Aortic smooth muscle cell (primary cell): Measurements from ENCODE around the gene SCN9A. TPM values are rescaled to one million over a fixed set of nuclear protein-coding genes. Genes with fewer than 3 reads are reported as not detected.

Experiments used
- total RNA-seq: library from RNA; depleted of rRNA; stranded (reverse); fragments of >200 nt; gene quantifications from 2 replicates; pipeline ENCODE4 v1.2.3, GENCODE V29; 2014

The SCN9A gene
- 0.40 and 0.56 TPM in 2 replicates for total RNA-seq

GRCh38 chr2:166375736-166376487 is at the start of gene SCN9A:
Gene SCN9A (minus strand): TSS chr2:166375944. CDS start chr2:166311756, 64,188 bp downstream.

Other genes starting within 250 kb of the SCN9A start
- gene SCN1A, start 247.9 kb downstream of the SCN9A start, total RNA-seq, result 0.13 and 0.25 TPM in 2 replicates
- gene SCN7A, start 118.3 kb upstream of the SCN9A start, total RNA-seq, result not detected in 2 replicates